ENCODE measurements around the gene NEK8. TPM values are rescaled to one million over a fixed set of nuclear protein-coding genes. Genes with fewer than 3 reads are reported as not detected.

The NEK8 gene
- total RNA-seq, result 1.6 and 2.0 TPM in 2 replicates

DNA sequence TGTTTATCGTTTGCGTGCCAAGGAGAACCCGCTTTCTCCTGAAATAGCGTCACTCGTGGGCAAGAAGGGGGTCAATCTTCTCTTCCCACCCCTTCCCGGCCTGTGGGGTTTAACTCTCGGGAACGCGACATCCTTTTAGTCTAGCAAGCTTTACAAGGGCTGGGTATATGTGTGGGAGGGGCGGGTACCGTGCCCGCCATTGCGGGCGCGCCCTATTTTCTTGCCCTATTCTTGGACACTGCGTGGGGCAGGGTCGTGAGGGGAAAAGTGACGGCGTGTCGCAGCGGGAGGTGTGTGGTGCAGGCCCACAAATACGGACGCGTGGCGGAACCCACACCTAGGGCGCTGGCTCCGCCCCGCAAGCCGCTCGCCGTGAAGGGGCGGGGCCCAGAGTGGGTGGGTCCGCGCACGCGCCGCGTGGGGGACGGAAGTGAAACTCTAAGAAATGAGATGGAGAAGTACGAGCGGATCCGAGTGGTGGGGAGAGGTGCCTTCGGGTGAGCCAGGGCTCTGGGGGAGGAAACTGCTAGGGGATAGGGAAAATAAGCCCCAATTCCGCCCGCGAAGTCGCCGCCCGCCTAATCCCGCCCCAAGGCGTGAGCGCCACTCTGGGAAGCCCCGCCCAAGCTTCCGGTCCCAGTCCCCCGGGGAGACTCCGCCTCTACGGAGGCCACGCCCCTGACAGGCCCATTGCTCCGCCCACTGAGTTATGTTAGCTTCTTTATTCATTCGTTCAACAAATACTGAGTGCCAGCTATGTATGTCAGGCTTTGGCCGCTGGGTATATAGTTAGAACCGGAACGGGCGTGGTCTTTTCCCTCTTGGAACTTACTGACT, at the start of gene NEK8:
NEK8 (plus strand) TSS at position 425 of the 837 bp plus-strand sequence; CDS start at position 451, 26 bp downstream.

DNA sequence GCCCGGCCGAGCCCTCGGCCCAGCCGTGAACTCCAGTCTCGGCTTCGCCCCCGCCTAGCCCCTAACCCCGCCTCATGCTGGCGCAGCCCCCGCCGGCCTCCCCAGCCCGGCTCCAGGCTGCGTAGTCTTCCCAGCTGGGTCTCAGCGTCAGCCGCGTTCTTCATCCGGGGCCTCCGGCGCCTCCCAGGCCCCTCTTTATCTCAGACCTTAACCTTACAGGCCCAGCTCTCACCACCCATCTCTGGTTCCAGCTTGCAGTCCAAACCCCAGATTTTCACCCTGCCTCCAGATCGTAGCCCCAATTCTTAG, 16.9 kb upstream of the NEK8 start, which contains the start of gene PROCA1:
PROCA1 (minus strand) TSS at position 166 of the 309 bp plus-strand sequence. CDS start 228 bp downstream, outside the sequence.

DNA sequence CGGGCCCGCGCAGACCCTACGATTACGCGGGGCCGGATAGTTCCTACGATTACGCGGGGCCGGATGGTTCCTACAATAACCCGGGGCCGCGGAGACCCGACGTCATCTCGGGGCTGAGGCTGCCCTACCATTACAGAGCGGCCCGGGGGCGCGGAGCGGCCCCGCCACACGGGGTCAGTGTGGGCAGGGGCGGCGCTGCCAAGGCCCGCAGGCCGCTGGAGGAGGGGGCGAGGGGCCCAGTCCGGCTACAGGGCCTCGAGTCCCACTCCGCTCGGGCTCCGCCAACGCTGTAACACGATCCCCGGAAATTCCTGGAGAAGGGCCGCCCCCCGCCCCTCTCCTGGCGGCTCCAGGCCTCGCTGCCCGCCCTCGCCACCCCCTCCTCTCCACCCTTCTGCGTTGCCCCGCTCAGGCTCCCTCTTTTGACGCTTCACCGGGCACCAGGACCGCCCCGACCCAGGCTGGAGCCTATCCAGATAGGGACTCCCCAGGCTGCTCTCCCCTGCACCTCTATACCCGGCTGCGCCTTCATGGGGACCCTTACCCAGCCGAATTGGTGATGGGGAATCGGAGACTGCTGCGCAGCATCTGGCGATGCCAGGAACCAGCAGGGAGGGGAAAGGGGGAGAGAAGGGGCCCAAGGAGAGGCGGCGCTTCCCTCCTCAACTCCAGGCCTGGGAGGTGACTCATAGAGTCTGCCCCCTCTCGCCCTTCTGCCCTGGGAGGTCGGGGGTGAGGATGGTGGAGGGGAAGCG, 10.8 kb upstream of the NEK8 start, which contains the start of gene RAB34:
RAB34 (minus strand) TSS at position 291 of the 755 bp plus-strand sequence. CDS start 602 bp downstream, outside the sequence.

DNA sequence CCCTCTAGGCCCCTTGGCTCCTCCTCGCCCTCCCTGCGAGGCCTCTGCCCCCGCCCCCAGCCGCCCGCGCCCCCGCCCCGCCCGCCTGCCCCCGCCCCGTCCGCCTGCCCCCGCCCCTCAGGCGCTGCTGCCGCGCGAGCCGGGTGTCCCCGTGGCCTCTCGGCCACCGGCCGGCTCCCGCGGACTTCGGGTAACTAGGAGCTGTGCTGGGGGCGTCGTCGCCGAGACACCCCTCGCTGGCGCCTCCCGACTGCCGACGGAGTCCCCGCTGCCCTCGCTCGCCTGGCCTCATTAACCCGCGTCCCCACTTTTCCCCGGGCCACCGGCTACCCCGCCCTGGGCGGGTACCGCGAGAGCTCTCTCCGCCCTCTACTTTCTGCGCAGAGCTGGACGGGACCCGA, 2.4 kb upstream of the NEK8 start, which contains the start of gene TLCD1:
TLCD1 (minus strand) TSS at position 8 of the 401 bp plus-strand sequence. CDS start 136 bp downstream, outside the sequence.

DNA sequence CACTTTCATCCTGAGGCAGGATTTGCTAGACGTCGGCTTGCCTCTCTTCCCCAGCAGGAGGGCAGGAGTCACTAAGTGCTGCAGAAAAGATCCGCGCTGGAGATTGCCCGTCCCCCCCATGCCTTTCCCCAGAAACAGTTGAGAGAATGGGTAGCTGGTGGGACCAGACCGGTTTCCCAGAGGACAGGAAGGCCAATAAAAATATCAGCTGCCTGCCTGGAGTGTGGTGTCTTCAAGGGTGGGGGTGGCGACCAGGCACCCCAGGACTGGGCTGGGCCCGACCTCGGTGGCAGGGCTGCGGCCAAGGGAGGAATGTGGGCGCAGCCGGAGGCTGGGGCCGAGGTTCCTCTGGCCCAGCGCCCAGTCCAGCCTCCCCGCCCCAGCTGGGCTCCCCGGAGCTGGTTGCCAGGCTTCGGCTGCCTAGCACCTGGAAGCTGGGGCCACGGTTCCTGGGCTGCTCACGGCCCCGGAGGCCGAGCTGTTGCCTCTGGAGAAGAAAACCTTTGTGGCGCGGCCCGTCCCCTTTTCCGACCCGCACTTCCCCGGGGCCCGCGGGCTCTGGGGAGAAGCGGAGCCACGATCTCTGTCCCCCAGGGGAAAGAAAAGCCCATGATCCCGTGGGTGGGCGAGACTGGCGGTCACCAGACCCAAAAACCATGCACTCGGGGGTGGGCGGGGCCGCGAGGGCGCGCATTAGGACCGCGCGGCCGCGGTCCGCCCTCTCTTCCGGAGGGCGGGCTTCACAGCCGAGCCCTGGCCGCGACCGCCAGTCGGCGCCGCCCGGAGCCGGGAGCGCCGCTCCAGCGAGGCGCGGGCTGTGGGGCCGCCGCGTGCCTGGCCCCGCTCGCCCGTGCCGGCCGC, 14.9 kb downstream of the NEK8 start, which contains the start of gene TRAF4:
TRAF4 (plus strand) TSS at position 769 of the 861 bp plus-strand sequence. CDS start 102 bp downstream, outside the sequence.

Other genes with a start within 250 kb of the NEK8 start
- not detected in 2 replicates for gene FOXN1, start 222.4 kb upstream of the NEK8 start, total RNA-seq
- 22.3 and 26.1 TPM in 2 replicates for gene UNC119, start 176.2 kb upstream of the NEK8 start, total RNA-seq
- 46.5 and 48.9 TPM in 2 replicates for gene PIGS, start 157.3 kb upstream of the NEK8 start, total RNA-seq
- gene ALDOC, start 151.9 kb upstream of the NEK8 start, total RNA-seq, result 19.2 and 25.2 TPM in 2 replicates
- gene SPAG5, start 129.8 kb upstream of the NEK8 start, total RNA-seq, result 5.4 and 6.0 TPM in 2 replicates
- gene RSKR, start 114.6 kb upstream of the NEK8 start, total RNA-seq, result 2.6 and 3.3 TPM in 2 replicates
- gene BLTP2, start 83.6 kb upstream of the NEK8 start, total RNA-seq, result 129 and 154 TPM in 2 replicates
- 68.0 and 80.6 TPM in 2 replicates for gene SDF2, start 66.9 kb upstream of the NEK8 start, total RNA-seq
- gene SUPT6H, start 66.6 kb upstream of the NEK8 start, total RNA-seq, result 43.7 and 50.7 TPM in 2 replicates
- gene PROCA1, start 16.9 kb upstream of the NEK8 start, total RNA-seq, result 0.22 and 0.26 TPM in 2 replicates
- gene RAB34, start 10.9 kb upstream of the NEK8 start, total RNA-seq, result 12.1 and 27.4 TPM in 2 replicates
- gene RPL23A, start 8.8 kb upstream of the NEK8 start, total RNA-seq, result 614 and 651 TPM in 2 replicates
- 0.34 and 1.2 TPM in 2 replicates for gene TLCD1, start 2.6 kb upstream of the NEK8 start, total RNA-seq
- 21.0 and 24.1 TPM in 2 replicates for gene TRAF4, start 15.2 kb downstream of the NEK8 start, total RNA-seq
- 6.0 and 7.9 TPM in 2 replicates for gene FAM222B, start 114.0 kb downstream of the NEK8 start, total RNA-seq
- gene ERAL1, start 126.2 kb downstream of the NEK8 start, total RNA-seq, result 26.0 and 26.2 TPM in 2 replicates
- gene FLOT2, start 168.9 kb downstream of the NEK8 start, total RNA-seq, result 72.4 and 109 TPM in 2 replicates
- gene DHRS13, start 174.3 kb downstream of the NEK8 start, total RNA-seq, result 6.9 and 14.2 TPM in 2 replicates
- 5.2 and 9.5 TPM in 2 replicates for gene PHF12, start 222.7 kb downstream of the NEK8 start, total RNA-seq